OCI-LY7 (cell line): ENCODE measurements around the gene KDM3B. TPM values are rescaled to one million over a fixed set of nuclear protein-coding genes. Genes with fewer than 3 reads are reported as not detected.

Source experiments
- BruUV-seq: library from RNA; stranded (reverse); fragments of 400-500 nt; replicated peaks from 2 replicates; lab custom pipeline; 2021; lab: Mats Ljungman, UMichigan
- CTCF ChIA-PET: fragments of 300-600 bp; sonication (Branson Sonifier 250); formaldehyde crosslinking; loops from one replicate; lab custom pipeline; 2022; ENCODE audit warnings: antibody characterized with exemption; ENCODE audit not compliant: unreplicated experiment; lab: Charles Lee
- POLR2A ChIA-PET: fragments of 300-600 bp; sonication (Branson Sonifier 250); formaldehyde crosslinking; loops from one replicate; lab custom pipeline; 2022; ENCODE audit warnings: antibody characterized with exemption; lab: Charles Lee
- DNase-seq: peaks from one replicate; pipeline ENCODE4 v3.0.0-alpha.2; 2015; ENCODE audit warnings: low spot score
- H2AFZ ChIP-seq: fragments of 200-600 bp; sonication (generic), shearing (Covaris generic); 2 replicates; pipeline ENCODE4 v1.6.1; 2014; ENCODE audit warnings: mild to moderate bottlenecking, antibody characterized with exemption, low read length, moderate library complexity
- H3K27ac ChIP-seq: fragments of 200-600 bp; sonication (generic); 2 replicates; pipeline ENCODE4 v1.5.1; 2014; ENCODE audit warnings: mixed run types, low read depth, mild to moderate bottlenecking, moderate library complexity, low read length, inconsistent platforms; ENCODE audit not compliant: poor library complexity, severe bottlenecking
- H3K36me3 ChIP-seq: fragments of 200-600 bp; sonication (generic); 2 replicates; pipeline ENCODE4 v1.6.1; 2014; ENCODE audit warnings: mild to moderate bottlenecking, antibody characterized with exemption, low read length, moderate library complexity, mixed read lengths; ENCODE audit not compliant: insufficient read depth
- H3K4me1 ChIP-seq: fragments of 200-600 bp; sonication (generic); 2 replicates; pipeline ENCODE4 v1.5.1; 2014; ENCODE audit warnings: mild to moderate bottlenecking, low read length; ENCODE audit not compliant: insufficient read depth, poor library complexity, severe bottlenecking
- H3K4me2 ChIP-seq: fragments of 200-600 bp; sonication (generic); 2 replicates; pipeline ENCODE4 v1.6.1; 2014; ENCODE audit warnings: mild to moderate bottlenecking, low read length
- H3K4me3 ChIP-seq: fragments of 200-600 bp; sonication (generic); 2 replicates; pipeline ENCODE4 v1.5.1; 2014; ENCODE audit warnings: mild to moderate bottlenecking, low read depth, low read length; ENCODE audit not compliant: poor library complexity, severe bottlenecking
- H3K79me2 ChIP-seq: fragments of 200-600 bp; sonication (generic); 2 replicates; pipeline ENCODE4 v1.6.1; 2016; ENCODE audit warnings: low read depth, mild to moderate bottlenecking, low read length, moderate library complexity, mixed read lengths; ENCODE audit not compliant: insufficient read depth
- H3K9me2 ChIP-seq: fragments of 200-600 bp; sonication (generic); 2 replicates; pipeline ENCODE4 v1.6.1; 2016; ENCODE audit warnings: mild to moderate bottlenecking, low read length, mixed read lengths; ENCODE audit not compliant: insufficient read depth
- H3K9me3 ChIP-seq: fragments of 200-600 bp; sonication (generic); 2 replicates; pipeline ENCODE4 v1.6.1; 2014; ENCODE audit warnings: mild to moderate bottlenecking, mixed run types, low read length, mixed read lengths
- H4K20me1 ChIP-seq: fragments of 200-600 bp; sonication (generic); 2 replicates; pipeline ENCODE4 v1.6.1; 2014; ENCODE audit warnings: mild to moderate bottlenecking, antibody characterized with exemption, low read length, moderate library complexity, mixed read lengths; ENCODE audit not compliant: insufficient read depth
- EZH2phosphoT487 ChIP-seq: fragments of 200-600 bp; sonication (generic); IDR thresholded peaks from 2 replicates; pipeline ENCODE4 v1.6.1; 2018; ENCODE audit warnings: low read depth, borderline replicate concordance, mild to moderate bottlenecking, mixed run types, antibody characterized with exemption, low read length, moderate library complexity, mixed read lengths
- intact Hi-C: fragments of 100-400 bp; cut with micrococcal nuclease; formaldehyde crosslinking; loops from one replicate; pipeline ENCODE4 v1.10.0; 2022; ENCODE audit not compliant: unreplicated experiment
- total RNA-seq, 2 experiments: library from RNA; depleted of rRNA in 1 of 2; stranded (reverse); fragments of >200 nt in 1 of 2; shearing (Covaris generic) in 1 of 2; gene quantifications; 2 replicates each; pipeline ENCODE4 v1.2.3, GENCODE V29; 2014 to 2022
- TF ChIP-seq, protein P1 (sequence below): fragments of 200-600 bp; sonication (generic); conservative IDR thresholded peaks from 2 replicates; pipeline ENCODE4 v1.5.1; 2014; ENCODE audit warnings: mild to moderate bottlenecking, antibody characterized with exemption, low read length, moderate library complexity, mixed read lengths

The KDM3B gene
- total RNA-seq, 2 experiments from 2014 or later, result 51.1 to 64.8 TPM

GRCh38 chr5:138466125-138466899, 113.8 kb downstream of the KDM3B start:
- no peak for DNase-seq
- BruUV-seq, result no TSS peak
- H3K4me3 ChIP-seq, result peak overlapping the region; percentile 74
- no peaks in the 10 kb centered on the region for H3K9me3 ChIP-seq
- H3K27ac ChIP-seq, result no peak overlapping the region
- no peaks in the 10 kb centered on the region for H3K36me3 ChIP-seq
- POLR2A ChIA-PET, result interaction anchor here (0.6 to 0.7 kb wide), 4 partner anchors 65 to 1591 kb away, joined by 3 to 4 read pairs (median 4); no protein-coding TSS in a partner anchor
- intact Hi-C loops, result no loop called here
- H4K20me1 ChIP-seq, result no peaks in the 10 kb centered on the region
- H3K79me2 ChIP-seq, result no peaks in the 10 kb centered on the region
- no peaks in the 10 kb centered on the region for H3K9me2 ChIP-seq
- CTCF ChIA-PET, result interaction anchor here (0.6 kb wide), 1 partner anchor 25 kb away, joined by 3 read pairs; no protein-coding TSS in a partner anchor
- H2AFZ ChIP-seq, result no peak overlapping the region
- H3K4me2 ChIP-seq, result peak overlapping the region; percentile 91
- peak; percentile 81; the same call in 1 of the 2 replicates for TF ChIP-seq EZH2phosphoT487
- TF ChIP-seq, protein P1, sequence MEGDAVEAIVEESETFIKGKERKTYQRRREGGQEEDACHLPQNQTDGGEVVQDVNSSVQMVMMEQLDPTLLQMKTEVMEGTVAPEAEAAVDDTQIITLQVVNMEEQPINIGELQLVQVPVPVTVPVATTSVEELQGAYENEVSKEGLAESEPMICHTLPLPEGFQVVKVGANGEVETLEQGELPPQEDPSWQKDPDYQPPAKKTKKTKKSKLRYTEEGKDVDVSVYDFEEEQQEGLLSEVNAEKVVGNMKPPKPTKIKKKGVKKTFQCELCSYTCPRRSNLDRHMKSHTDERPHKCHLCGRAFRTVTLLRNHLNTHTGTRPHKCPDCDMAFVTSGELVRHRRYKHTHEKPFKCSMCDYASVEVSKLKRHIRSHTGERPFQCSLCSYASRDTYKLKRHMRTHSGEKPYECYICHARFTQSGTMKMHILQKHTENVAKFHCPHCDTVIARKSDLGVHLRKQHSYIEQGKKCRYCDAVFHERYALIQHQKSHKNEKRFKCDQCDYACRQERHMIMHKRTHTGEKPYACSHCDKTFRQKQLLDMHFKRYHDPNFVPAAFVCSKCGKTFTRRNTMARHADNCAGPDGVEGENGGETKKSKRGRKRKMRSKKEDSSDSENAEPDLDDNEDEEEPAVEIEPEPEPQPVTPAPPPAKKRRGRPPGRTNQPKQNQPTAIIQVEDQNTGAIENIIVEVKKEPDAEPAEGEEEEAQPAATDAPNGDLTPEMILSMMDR, result no peak
- H3K4me1 ChIP-seq, result peaks cover 16% of the 10 kb centered on the region

DNA sequence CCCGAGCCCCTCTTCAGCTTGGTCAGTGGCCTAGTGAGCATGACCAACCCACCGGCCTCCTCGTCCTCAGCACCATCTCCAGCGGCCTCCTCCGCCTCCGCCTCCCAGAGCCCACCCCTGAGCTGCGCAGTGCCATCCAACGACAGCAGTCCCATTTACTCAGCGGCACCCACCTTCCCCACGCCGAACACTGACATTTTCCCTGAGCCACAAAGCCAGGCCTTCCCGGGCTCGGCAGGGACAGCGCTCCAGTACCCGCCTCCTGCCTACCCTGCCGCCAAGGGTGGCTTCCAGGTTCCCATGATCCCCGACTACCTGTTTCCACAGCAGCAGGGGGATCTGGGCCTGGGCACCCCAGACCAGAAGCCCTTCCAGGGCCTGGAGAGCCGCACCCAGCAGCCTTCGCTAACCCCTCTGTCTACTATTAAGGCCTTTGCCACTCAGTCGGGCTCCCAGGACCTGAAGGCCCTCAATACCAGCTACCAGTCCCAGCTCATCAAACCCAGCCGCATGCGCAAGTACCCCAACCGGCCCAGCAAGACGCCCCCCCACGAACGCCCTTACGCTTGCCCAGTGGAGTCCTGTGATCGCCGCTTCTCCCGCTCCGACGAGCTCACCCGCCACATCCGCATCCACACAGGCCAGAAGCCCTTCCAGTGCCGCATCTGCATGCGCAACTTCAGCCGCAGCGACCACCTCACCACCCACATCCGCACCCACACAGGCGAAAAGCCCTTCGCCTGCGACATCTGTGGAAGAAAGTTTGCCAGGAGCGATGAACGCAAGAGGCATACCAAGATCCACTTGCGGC, 114.6 kb downstream of the KDM3B start:
- peaks cover 16% of the 10 kb centered on the region for H3K4me1 ChIP-seq
- no peaks in the 10 kb centered on the region for H3K9me3 ChIP-seq
- POLR2A ChIA-PET, result interaction anchor here (0.6 kb wide), 1 partner anchor 80 kb away, joined by 4 read pairs; no protein-coding TSS in a partner anchor
- no TSS peak for BruUV-seq
- H3K4me2 ChIP-seq, result no peak overlapping the region
- intact Hi-C loops, result no loop called here
- no peak overlapping the region for H3K4me3 ChIP-seq
- DNase-seq, result no peak
- CTCF ChIA-PET, result no interaction called here
- TF ChIP-seq EZH2phosphoT487, result no peak
- TF ChIP-seq, protein P1, result no peak
- no peak overlapping the region for H3K27ac ChIP-seq
- no peaks in the 10 kb centered on the region for H3K9me2 ChIP-seq
- H3K79me2 ChIP-seq, result no peaks in the 10 kb centered on the region
- H3K36me3 ChIP-seq, result no peaks in the 10 kb centered on the region
- no peak overlapping the region for H2AFZ ChIP-seq
- H4K20me1 ChIP-seq, result no peaks in the 10 kb centered on the region
